ENCODE results near the gene C16orf82.

Gene C16orf82

DNA sequence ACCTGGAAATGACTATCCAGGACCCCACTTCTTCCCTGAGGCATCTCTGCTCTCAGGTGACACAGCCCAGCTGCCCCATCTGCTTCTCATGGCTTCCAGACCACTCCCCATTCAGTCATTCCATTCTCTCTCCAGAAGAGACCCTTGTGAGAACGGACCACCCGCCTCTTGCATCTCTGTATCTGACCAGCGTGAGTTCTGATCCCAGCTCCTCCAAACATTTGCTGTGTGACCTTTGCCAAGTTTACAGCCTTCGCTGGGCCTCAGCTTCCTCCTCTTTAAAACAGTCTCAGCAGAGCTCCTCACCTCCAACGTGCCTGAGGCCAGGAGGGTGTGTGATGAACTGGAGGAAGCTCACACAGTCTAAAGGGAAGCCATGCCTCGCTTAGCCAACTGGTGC, 39.6 kb downstream of the C16orf82 start:
- TF ChIP-seq, protein P1, sequence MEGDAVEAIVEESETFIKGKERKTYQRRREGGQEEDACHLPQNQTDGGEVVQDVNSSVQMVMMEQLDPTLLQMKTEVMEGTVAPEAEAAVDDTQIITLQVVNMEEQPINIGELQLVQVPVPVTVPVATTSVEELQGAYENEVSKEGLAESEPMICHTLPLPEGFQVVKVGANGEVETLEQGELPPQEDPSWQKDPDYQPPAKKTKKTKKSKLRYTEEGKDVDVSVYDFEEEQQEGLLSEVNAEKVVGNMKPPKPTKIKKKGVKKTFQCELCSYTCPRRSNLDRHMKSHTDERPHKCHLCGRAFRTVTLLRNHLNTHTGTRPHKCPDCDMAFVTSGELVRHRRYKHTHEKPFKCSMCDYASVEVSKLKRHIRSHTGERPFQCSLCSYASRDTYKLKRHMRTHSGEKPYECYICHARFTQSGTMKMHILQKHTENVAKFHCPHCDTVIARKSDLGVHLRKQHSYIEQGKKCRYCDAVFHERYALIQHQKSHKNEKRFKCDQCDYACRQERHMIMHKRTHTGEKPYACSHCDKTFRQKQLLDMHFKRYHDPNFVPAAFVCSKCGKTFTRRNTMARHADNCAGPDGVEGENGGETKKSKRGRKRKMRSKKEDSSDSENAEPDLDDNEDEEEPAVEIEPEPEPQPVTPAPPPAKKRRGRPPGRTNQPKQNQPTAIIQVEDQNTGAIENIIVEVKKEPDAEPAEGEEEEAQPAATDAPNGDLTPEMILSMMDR (IDR thresholded peaks at IDR 0.05; ENCODE audit: low read depth, low read length): no peak
- no peak for DNase-seq (ENCODE audit: extremely low read depth, low read depth)

DNA sequence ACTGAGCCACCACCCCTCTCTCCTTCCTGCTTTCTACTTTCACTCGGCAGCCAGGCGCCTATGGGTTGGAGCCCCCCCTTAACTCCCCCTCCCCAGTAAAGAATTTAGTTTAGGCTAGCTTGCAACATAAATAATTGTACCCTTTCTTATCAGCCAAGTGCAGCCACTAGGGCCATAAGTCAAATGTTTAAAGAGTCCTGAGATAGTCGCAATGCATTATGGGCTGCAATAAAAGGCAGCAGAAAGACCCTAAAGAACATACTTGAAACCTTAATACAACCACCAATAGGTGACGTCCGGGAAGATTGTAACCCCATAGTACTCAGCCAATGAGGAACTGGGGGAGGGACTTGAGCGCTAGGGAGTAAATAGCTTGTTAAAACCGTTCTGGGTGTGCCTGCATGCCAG, 40.5 kb downstream of the C16orf82 start:
- DNase-seq (ENCODE audit: extremely low read depth, low read depth): no peak
- TF ChIP-seq, protein P1 (IDR thresholded peaks at IDR 0.05; ENCODE audit: low read depth, low read length): no peak

DNA sequence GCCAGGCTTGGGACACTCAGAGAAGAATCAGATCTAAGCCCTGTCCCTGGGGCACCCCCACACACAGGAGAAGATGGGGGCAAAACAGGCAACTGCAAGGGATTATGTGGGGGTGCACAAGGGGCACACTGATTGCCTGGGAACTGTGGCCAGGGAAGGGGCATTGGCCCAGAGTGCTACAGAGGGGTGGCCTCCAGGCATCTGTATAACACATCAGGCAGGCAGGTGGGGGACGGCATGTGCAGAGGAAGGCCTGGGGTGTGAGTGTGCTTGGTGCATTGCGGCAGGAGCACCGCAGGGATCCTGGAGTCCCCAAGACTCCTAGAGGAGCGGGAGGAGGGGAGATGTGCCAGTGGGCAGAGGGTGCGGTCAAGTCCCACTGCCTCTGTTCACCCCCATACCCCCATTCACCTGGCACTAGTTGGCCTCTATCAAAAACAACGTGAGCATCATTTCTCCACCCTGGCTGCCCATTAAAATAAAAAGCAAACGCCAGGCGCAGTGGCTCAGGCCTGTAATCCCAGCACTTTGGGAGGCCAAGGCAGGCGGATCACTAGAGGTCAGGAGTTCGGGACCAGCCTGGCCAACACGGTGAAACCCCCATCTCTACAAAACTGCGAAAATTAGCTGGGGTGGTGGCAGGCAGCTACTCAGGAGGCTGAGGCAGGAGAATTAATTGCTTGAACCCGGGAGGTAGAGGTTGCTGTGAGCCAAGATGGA, 41.5 kb downstream of the C16orf82 start:
- no peak for DNase-seq (ENCODE audit: extremely low read depth, low read depth)
- TF ChIP-seq, protein P1 (IDR thresholded peaks at IDR 0.05; ENCODE audit: low read depth, low read length): no peak

DNA sequence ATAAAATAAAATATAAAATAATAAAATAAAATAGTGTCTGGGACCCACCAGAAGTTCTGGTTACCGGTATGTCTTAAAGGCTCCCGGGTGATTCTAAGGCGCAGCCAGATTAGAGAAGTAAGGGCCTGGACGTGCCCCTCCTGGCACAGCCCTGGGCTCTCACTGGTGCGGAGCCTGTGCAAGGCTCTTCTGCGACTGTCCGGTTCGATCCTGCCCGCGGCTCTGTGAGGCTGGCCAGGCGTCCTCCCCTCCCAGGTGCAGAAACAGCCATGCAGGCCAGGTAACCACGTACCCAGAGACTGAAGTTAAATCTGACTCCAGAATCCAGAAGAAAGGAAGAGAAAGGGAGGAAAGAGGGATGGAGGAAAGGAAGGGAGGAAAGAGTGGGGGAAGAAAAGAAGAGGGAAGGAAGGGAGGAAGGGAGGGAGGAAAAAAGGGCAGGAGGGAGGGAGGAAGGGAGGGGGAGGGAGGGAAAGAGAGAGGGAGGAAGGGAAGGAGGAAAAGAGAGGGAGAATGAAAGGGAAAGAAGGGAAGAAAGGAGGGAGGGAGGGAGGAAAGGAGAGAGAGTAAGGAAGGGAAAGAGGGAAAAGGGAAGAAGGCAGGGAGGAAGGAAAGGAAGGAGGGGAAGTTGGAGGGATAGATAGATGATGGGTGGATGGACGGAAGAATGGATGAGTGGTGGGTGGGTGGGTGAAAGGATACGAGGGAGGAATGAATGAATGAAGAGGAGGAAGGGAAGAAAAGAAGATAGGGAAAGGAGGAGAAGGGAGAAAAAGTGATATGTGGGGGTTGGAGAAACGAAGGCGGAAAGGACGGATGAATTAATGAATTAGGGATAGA, 42.3 kb downstream of the C16orf82 start:
- TF ChIP-seq, protein P1 (IDR thresholded peaks at IDR 0.05; ENCODE audit: low read depth, low read length): no peak
- DNase-seq (ENCODE audit: extremely low read depth, low read depth): no peak

DNA sequence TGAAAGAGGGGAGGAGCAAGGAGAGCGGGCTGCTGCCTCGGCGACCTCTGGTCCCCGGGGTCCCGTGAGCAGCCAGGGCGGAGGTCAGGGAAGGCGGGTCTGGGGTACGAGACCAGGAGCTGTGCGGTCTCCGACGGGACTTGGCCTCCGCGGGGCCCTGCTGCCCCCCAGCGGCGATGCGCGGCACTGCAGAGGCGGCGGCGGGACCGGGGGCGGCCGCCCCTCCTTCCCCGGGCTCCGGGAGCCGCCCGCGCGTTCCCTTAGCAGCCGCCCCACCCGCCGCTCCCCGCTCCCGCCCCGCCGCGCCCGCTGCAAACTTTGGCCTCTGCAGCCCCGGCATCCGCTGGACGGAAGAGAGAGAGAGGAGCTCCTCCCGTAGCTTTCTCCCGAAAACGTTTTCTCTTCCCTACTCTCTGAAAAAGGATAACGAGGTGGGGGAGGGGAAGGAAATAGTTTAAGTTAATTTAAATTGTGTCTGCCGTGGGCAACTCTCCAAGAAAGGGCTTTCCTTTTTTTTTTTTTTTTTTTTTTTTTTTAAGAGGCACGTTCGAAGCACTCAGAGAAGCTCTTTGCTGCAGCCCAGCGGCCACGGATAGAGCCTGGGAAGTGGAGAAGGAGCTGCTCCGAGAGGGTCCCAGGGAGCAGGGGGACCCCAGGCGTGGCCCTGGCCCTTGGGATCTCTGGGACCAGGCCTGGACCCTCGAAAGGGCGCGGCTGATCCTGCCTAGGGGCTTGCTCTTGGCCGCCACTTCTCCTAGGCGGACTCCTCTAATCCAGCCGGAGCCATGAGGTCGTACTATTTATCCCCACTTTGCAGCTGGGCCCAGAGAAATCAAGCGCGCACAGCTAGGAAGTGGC, 43.2 kb downstream of the C16orf82 start:
- peak; percentile 29 for DNase-seq (ENCODE audit: extremely low read depth, low read depth)
- TF ChIP-seq, protein P1 (IDR thresholded peaks at IDR 0.05; ENCODE audit: low read depth, low read length): peak; percentile 64

DNA sequence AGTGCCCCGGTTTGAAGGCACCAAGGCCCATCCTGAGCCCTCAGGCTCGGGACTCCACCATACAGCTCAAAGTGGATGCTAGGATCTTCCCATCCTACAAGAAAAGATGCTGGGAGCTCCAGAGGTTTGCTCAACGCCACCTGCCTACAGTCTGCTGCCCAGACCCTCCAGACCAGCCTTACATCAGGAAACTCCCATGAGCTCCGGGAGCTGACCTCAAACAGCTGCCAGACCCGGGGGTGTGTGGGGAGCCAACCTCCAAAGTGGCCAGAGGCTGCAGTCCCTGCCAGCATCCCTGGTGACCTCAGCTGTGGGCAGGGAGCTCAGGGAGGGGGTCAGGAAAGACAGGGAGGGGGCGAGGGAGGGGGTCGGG, 43.8 kb downstream of the C16orf82 start:
- TF ChIP-seq, protein P1 (IDR thresholded peaks at IDR 0.05; ENCODE audit: low read depth, low read length): no peak
- no peak for DNase-seq (ENCODE audit: extremely low read depth, low read depth)
